GM12878 (cell line): ENCODE results near the gene SLAMF1.

Experiments
- CREB1 ChIP-seq: IDR thresholded peaks from 2 replicates; pipeline ENCODE4 v1.6.1; 2012; ENCODE audit warnings: low read depth, mild to moderate bottlenecking, inconsistent platforms
- EP300 ChIP-seq, 2 experiments: fragments of 150-350 bp in 1 of 2; IDR thresholded peaks; 2 replicates each; pipeline ENCODE4 v1.6.1; 2011 to 2012; ENCODE audit warnings: low read depth in 2 of 2, low read length in 2 of 2, borderline replicate concordance in 1 of 2, improper control_type of control experiment in 1 of 2, inconsistent platforms in 1 of 2; ENCODE audit not compliant: control insufficient read depth in 1 of 2
- HDGF ChIP-seq: fragments of 450-650 bp; IDR thresholded peaks from 2 replicates; pipeline ENCODE4 v1.6.1; 2016; ENCODE audit warnings: antibody characterized with exemption
- NFIC ChIP-seq: IDR thresholded peaks from 2 replicates; pipeline ENCODE4 v1.6.1; 2012; ENCODE audit warnings: low read depth, mild to moderate bottlenecking, inconsistent platforms, low read length, moderate library complexity
- POLR2A ChIP-seq: IDR thresholded peaks from 2 replicates; pipeline ENCODE4 v1.6.1; 2011; ENCODE audit warnings: low read depth, mild to moderate bottlenecking, low read length
- YY1 ChIP-seq: IDR thresholded peaks from 2 replicates; pipeline ENCODE4 v1.6.1; 2011; ENCODE audit warnings: low read depth, mild to moderate bottlenecking, low read length
- TF ChIP-seq, protein P1 (sequence below), 3 experiments: IDR thresholded peaks in 2 of 3; conservative IDR thresholded peaks in 1 of 3; 2 replicates each; pipeline ENCODE4 v1.5.1; 2011; ENCODE audit warnings: low read depth in 3 of 3, low read length in 3 of 3, mild to moderate bottlenecking in 3 of 3, control low read depth in 2 of 3, moderate library complexity in 2 of 3, inconsistent platforms in 1 of 3, mixed read lengths in 1 of 3; ENCODE audit not compliant: control insufficient read depth in 2 of 3, insufficient read depth in 1 of 3; ENCODE audit errors: extremely low read depth in 1 of 3

DNA sequence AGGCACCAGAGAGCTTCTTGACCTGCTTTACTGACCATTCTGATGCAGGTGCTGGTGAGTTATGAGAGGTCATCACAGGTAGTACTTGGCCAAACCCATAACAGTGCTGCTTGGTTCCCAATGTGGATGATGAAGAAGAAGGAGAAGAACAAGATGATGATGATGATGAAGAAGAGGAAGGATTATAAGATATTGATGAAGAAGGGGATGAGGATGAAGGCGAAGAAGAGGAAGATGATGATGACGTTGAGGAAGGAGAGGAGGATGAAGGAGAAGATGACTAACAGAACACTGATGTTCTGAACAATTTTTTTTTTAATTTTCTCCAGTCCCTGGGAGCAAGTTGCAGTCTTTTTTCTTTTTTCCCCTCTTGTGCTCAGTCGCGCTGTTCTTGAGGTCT is 23.9 kb upstream of the SLAMF1 start:
- no peak for TF ChIP-seq HDGF
- no peak for TF ChIP-seq EP300 (IDR thresholded peaks at IDR 0.05; ENCODE audit: borderline replicate concordance in 1 of 2, control insufficient read depth in 1 of 2, low read depth in 2 of 2, low read length in 2 of 2)
- TF ChIP-seq, protein P1, sequence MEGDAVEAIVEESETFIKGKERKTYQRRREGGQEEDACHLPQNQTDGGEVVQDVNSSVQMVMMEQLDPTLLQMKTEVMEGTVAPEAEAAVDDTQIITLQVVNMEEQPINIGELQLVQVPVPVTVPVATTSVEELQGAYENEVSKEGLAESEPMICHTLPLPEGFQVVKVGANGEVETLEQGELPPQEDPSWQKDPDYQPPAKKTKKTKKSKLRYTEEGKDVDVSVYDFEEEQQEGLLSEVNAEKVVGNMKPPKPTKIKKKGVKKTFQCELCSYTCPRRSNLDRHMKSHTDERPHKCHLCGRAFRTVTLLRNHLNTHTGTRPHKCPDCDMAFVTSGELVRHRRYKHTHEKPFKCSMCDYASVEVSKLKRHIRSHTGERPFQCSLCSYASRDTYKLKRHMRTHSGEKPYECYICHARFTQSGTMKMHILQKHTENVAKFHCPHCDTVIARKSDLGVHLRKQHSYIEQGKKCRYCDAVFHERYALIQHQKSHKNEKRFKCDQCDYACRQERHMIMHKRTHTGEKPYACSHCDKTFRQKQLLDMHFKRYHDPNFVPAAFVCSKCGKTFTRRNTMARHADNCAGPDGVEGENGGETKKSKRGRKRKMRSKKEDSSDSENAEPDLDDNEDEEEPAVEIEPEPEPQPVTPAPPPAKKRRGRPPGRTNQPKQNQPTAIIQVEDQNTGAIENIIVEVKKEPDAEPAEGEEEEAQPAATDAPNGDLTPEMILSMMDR (IDR thresholded peaks at IDR 0.05 in 2 of 3, conservative IDR thresholded peaks at IDR 0.05 in 1 of 3; ENCODE audit: control insufficient read depth in 2 of 3, extremely low read depth in 1 of 3, insufficient read depth in 1 of 3, low read depth in 3 of 3, low read length in 3 of 3): no peak
- no peak for TF ChIP-seq NFIC
- no peak for TF ChIP-seq POLR2A
- no peak for TF ChIP-seq YY1
- TF ChIP-seq CREB1: no peak
